Measurements from ENCODE around the gene ATAD1. TPM values are rescaled to one million over a fixed set of nuclear protein-coding genes. Genes with fewer than 3 reads are reported as not detected.
A peak's percentile ranks its signal among the peaks of the same experiment; 100 is the strongest.
"Not testable (repeated sequence)": the region's sequence is repeated elsewhere in the genome, so short reads cannot be mapped to it uniquely, and the experiment has no call there.

Gene ATAD1
- total RNA-seq, 1 donor from 2014 or later: 54.9 TPM

GRCh38 chr10:87804939-87805569, 13.0 kb downstream of the ATAD1 start:
- H3K4me1 Mint-ChIP-seq (ENCODE audit: low read depth): peaks cover 13% of the 10 kb centered on the region
- no peak overlapping the region for H3K4me3 Mint-ChIP-seq (ENCODE audit: unreplicated experiment)
- H3K36me3 Mint-ChIP-seq (ENCODE audit: low read depth): peaks cover 32% of the 10 kb centered on the region
- TF ChIP-seq CTCF (IDR thresholded peaks at IDR 0.05): no peak
- H3K9me3 Mint-ChIP-seq (ENCODE audit: low read depth): peaks cover 2% of the 10 kb centered on the region
- DNase-seq (ENCODE audit: low spot score): no peak
- no peaks in the 10 kb centered on the region for H3K27me3 Mint-ChIP-seq (ENCODE audit: low read depth)
- H3K27ac Mint-ChIP-seq (ENCODE audit: unreplicated experiment): no peak overlapping the region

GRCh38 chr10:87803831-87804230, 14.2 kb downstream of the ATAD1 start:
- DNase-seq (ENCODE audit: low spot score): no peak
- H3K4me3 Mint-ChIP-seq (ENCODE audit: unreplicated experiment): no peak overlapping the region
- peaks cover 13% of the 10 kb centered on the region for H3K4me1 Mint-ChIP-seq (ENCODE audit: low read depth)
- H3K27me3 Mint-ChIP-seq (ENCODE audit: low read depth): no peaks in the 10 kb centered on the region
- H3K36me3 Mint-ChIP-seq (ENCODE audit: low read depth): peaks cover 29% of the 10 kb centered on the region
- H3K27ac Mint-ChIP-seq (ENCODE audit: unreplicated experiment): peak overlapping the region; percentile 56
- TF ChIP-seq CTCF (IDR thresholded peaks at IDR 0.05): no peak
- H3K9me3 Mint-ChIP-seq (ENCODE audit: low read depth): peaks cover 2% of the 10 kb centered on the region

- DNase-seq (ENCODE audit: low spot score): no peak
- Mint-ChIP-seq H3K4me3 (ENCODE audit: unreplicated experiment) (no peak overlapping the region), H3K4me1 (ENCODE audit: low read depth) (peaks cover 13% of the 10 kb centered on the region), H3K27me3 (ENCODE audit: low read depth) (no peaks in the 10 kb centered on the region), H3K36me3 (ENCODE audit: low read depth) (peaks cover 29% of the 10 kb centered on the region), H3K27ac (ENCODE audit: unreplicated experiment) (no peak overlapping the region), H3K9me3 (ENCODE audit: low read depth) (peaks cover 2% of the 10 kb centered on the region)
- no peak for TF ChIP-seq CTCF (IDR thresholded peaks at IDR 0.05)
Measured at GRCh38 chr10:87803328-87803727, 14.7 kb downstream of the ATAD1 start.

- peaks cover 34% of the 10 kb centered on the region for H3K36me3 Mint-ChIP-seq (ENCODE audit: low read depth)
- not testable (repeated sequence) for DNase-seq (ENCODE audit: low spot score); H3K27me3 Mint-ChIP-seq (ENCODE audit: low read depth); H3K4me3 Mint-ChIP-seq (ENCODE audit: unreplicated experiment); H3K27ac Mint-ChIP-seq (ENCODE audit: unreplicated experiment); H3K9me3 Mint-ChIP-seq (ENCODE audit: low read depth)
- H3K4me1 Mint-ChIP-seq (ENCODE audit: low read depth): peaks cover 13% of the 10 kb centered on the region
Measured at GRCh38 chr10:87801813-87802435, 16.1 kb downstream of the ATAD1 start.

- no peak overlapping the region for H3K27ac Mint-ChIP-seq (ENCODE audit: unreplicated experiment)
- H3K4me3 Mint-ChIP-seq (ENCODE audit: unreplicated experiment): no peak overlapping the region
- TF ChIP-seq CTCF (IDR thresholded peaks at IDR 0.05): no peak
- peaks cover 8% of the 10 kb centered on the region for H3K4me1 Mint-ChIP-seq (ENCODE audit: low read depth)
- peaks cover 2% of the 10 kb centered on the region for H3K9me3 Mint-ChIP-seq (ENCODE audit: low read depth)
- no peaks in the 10 kb centered on the region for H3K27me3 Mint-ChIP-seq (ENCODE audit: low read depth)
- H3K36me3 Mint-ChIP-seq (ENCODE audit: low read depth): peaks cover 29% of the 10 kb centered on the region
- no peak for DNase-seq (ENCODE audit: low spot score)
Measured at GRCh38 chr10:87799860-87800259, 18.2 kb downstream of the ATAD1 start.

GRCh38 chr10:87798082-87798481, 19.9 kb downstream of the ATAD1 start:
- Mint-ChIP-seq H3K27ac (ENCODE audit: unreplicated experiment) (no peak overlapping the region), H3K36me3 (ENCODE audit: low read depth) (peaks cover 21% of the 10 kb centered on the region), H3K4me1 (ENCODE audit: low read depth) (peaks cover 12% of the 10 kb centered on the region), H3K4me3 (ENCODE audit: unreplicated experiment) (no peak overlapping the region), H3K9me3 (ENCODE audit: low read depth) (peaks cover 2% of the 10 kb centered on the region), H3K27me3 (ENCODE audit: low read depth) (no peaks in the 10 kb centered on the region)
- no peak for DNase-seq (ENCODE audit: low spot score)
- no peak for TF ChIP-seq CTCF (IDR thresholded peaks at IDR 0.05)

All from chondrocyte (in vitro differentiated cells).